Effector memory CD8-positive, alpha-beta T cell (primary cell): Measurements from ENCODE around the gene HSDL1.

Experiments
- ATAC-seq: fragments of 150-1000 bp; cut with Tn5 transposase; replicated peaks from 2 replicates; pipeline ENCODE4 v1.10.0; 2021; ENCODE audit warnings: mild to moderate bottlenecking, moderate library complexity
- DNase-seq, 3 experiments: peaks; one replicate each; pipeline ENCODE4 v3.0.0; 2021
- H3K27ac Mint-ChIP-seq, 2 donors: one replicate each; pipeline ENCODE4 v1.8.0; 2022; ENCODE audit warnings: mild to moderate bottlenecking in 2 of 2, mixed read lengths in 2 of 2, moderate library complexity in 2 of 2
- H3K27me3 Mint-ChIP-seq, 2 donors: one replicate each; pipeline ENCODE4 v1.8.0; 2022; ENCODE audit warnings: mixed read lengths in 2 of 2
- H3K36me3 Mint-ChIP-seq: one replicate; pipeline ENCODE4 v1.8.0; 2022; ENCODE audit warnings: mild to moderate bottlenecking, moderate library complexity, mixed read lengths; ENCODE audit not compliant: insufficient read depth
- H3K4me1 Mint-ChIP-seq, 2 donors: one replicate each; pipeline ENCODE4 v1.8.0; 2022; ENCODE audit warnings: low read depth in 2 of 2, mixed read lengths in 2 of 2
- H3K4me3 Mint-ChIP-seq, 2 donors: one replicate each; pipeline ENCODE4 v1.8.0; 2022; ENCODE audit warnings: mild to moderate bottlenecking in 2 of 2, mixed read lengths in 2 of 2, moderate library complexity in 2 of 2
- H3K9me3 Mint-ChIP-seq, 2 donors: one replicate each; pipeline ENCODE4 v1.8.0; 2022; ENCODE audit warnings: mixed read lengths in 2 of 2

Gene HSDL1

GRCh38 chr16:84085271-84085667, 59.7 kb downstream of the HSDL1 start:
- DNase-seq (no peak), ATAC-seq (no peak)
- no peaks in the 10 kb centered on the region for H3K27me3 Mint-ChIP-seq
- H3K36me3 Mint-ChIP-seq = peaks cover 75% of the 10 kb centered on the region
- peaks cover 23 to 32% of the 10 kb centered on the region in 2 donors for H3K4me1 Mint-ChIP-seq
- peak overlapping the region in 1 of 2 donors; percentile 78 for H3K27ac Mint-ChIP-seq
- H3K4me3 Mint-ChIP-seq = no peak overlapping the region
- no peaks in the 10 kb centered on the region for H3K9me3 Mint-ChIP-seq

- ATAC-seq = peak; percentile 89
- no peaks in the 10 kb centered on the region for H3K9me3 Mint-ChIP-seq
- H3K27me3 Mint-ChIP-seq = no peaks in the 10 kb centered on the region
- H3K36me3 Mint-ChIP-seq = peaks cover 73% of the 10 kb centered on the region
- H3K4me1 Mint-ChIP-seq = peaks cover 25 to 32% of the 10 kb centered on the region in 2 donors
- DNase-seq = peak; percentile 54 to 67 (median 61)
- peak overlapping the region in 1 of 2 donors; percentile 78 for H3K27ac Mint-ChIP-seq
- H3K4me3 Mint-ChIP-seq = peak overlapping the region in 1 of 2 donors; percentile 31
Observed at GRCh38 chr16:84084570-84085270, 60.3 kb downstream of the HSDL1 start.

DNA sequence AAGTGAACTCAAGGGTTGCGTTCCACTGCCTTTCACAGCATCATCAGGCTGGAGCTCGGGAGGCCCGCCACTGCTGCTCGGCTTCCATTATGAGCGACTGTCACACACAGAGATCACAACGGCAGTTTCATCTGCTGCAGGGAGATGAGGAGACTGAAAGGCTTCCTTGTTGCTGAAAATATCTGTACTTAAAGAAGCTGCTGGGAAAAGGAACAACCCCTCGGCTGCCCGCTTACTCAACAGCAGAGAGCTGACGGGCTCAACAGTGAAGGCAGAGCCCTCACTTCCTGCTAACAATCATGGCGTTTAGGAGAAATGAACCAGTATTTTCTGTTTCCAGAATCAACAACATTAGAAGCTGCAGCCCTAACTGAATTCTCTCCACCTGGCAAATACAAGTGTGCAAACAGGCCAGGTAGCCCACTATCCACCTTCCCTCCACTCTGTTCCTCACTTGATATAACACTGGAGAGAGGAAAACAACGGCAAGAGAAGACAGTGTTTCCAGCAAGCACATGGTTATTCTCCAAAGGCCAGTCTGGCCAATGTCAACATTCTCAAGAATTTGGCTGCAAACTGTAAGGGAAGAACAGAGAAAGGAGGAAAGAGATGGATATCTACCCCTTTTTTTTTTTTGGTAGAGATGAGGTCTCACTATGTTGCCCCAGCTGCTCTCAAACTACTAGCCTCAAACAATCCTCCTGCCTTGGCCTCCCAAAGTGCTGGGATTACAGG, 62.0 kb downstream of the HSDL1 start:
- no peak for DNase-seq
- H3K9me3 Mint-ChIP-seq = no peaks in the 10 kb centered on the region
- peaks cover 67% of the 10 kb centered on the region for H3K36me3 Mint-ChIP-seq
- no peaks in the 10 kb centered on the region for H3K27me3 Mint-ChIP-seq
- peaks cover 17 to 18% of the 10 kb centered on the region in 2 donors for H3K4me1 Mint-ChIP-seq
- no peak overlapping the region for H3K4me3 Mint-ChIP-seq
- H3K27ac Mint-ChIP-seq = no peak overlapping the region
- no peak for ATAC-seq

GRCh38 chr16:84082110-84082509, 62.9 kb downstream of the HSDL1 start:
- no peaks in the 10 kb centered on the region for H3K9me3 Mint-ChIP-seq
- ATAC-seq = no peak
- H3K36me3 Mint-ChIP-seq = peaks cover 65% of the 10 kb centered on the region
- peak overlapping the region in 1 of 2 donors; percentile 60 for H3K27ac Mint-ChIP-seq
- H3K27me3 Mint-ChIP-seq = no peaks in the 10 kb centered on the region
- peaks cover 12 to 16% of the 10 kb centered on the region in 2 donors for H3K4me1 Mint-ChIP-seq
- no peak overlapping the region for H3K4me3 Mint-ChIP-seq
- DNase-seq = no peak

- H3K36me3 Mint-ChIP-seq = peaks cover 65% of the 10 kb centered on the region
- H3K27ac Mint-ChIP-seq = peak overlapping the region in 1 of 2 donors; percentile 60
- H3K4me3 Mint-ChIP-seq = no peak overlapping the region
- no peaks in the 10 kb centered on the region for H3K27me3 Mint-ChIP-seq
- DNase-seq = no peak
- H3K9me3 Mint-ChIP-seq = no peaks in the 10 kb centered on the region
- peaks cover 12 to 20% of the 10 kb centered on the region in 2 donors for H3K4me1 Mint-ChIP-seq
- no peak for ATAC-seq
Observed at GRCh38 chr16:84081446-84081989, 63.5 kb downstream of the HSDL1 start.

GRCh38 chr16:84080813-84081212, 64.2 kb downstream of the HSDL1 start:
- H3K9me3 Mint-ChIP-seq = no peaks in the 10 kb centered on the region
- DNase-seq (no peak), ATAC-seq (no peak)
- H3K27ac Mint-ChIP-seq = peak overlapping the region in 1 of 2 donors; percentile 9
- peaks cover 10 to 18% of the 10 kb centered on the region in 2 donors for H3K4me1 Mint-ChIP-seq
- H3K36me3 Mint-ChIP-seq = peaks cover 64% of the 10 kb centered on the region
- H3K4me3 Mint-ChIP-seq = no peak overlapping the region
- H3K27me3 Mint-ChIP-seq = no peaks in the 10 kb centered on the region

GRCh38 chr16:84080378-84080777, 64.6 kb downstream of the HSDL1 start:
- peak overlapping the region in 1 of 2 donors; percentile 9 for H3K27ac Mint-ChIP-seq
- peaks cover 8 to 17% of the 10 kb centered on the region in 2 donors for H3K4me1 Mint-ChIP-seq
- H3K9me3 Mint-ChIP-seq = no peaks in the 10 kb centered on the region
- H3K4me3 Mint-ChIP-seq = no peak overlapping the region
- ATAC-seq (no peak), DNase-seq (no peak)
- H3K36me3 Mint-ChIP-seq = peaks cover 68% of the 10 kb centered on the region
- no peaks in the 10 kb centered on the region for H3K27me3 Mint-ChIP-seq

- DNase-seq = no peak
- H3K4me1 Mint-ChIP-seq = peaks cover 5 to 12% of the 10 kb centered on the region in 2 donors
- no peak for ATAC-seq
- H3K9me3 Mint-ChIP-seq = no peaks in the 10 kb centered on the region
- peaks cover 69% of the 10 kb centered on the region for H3K36me3 Mint-ChIP-seq
- no peak overlapping the region for H3K27ac Mint-ChIP-seq
- H3K27me3 Mint-ChIP-seq = no peaks in the 10 kb centered on the region
- H3K4me3 Mint-ChIP-seq = no peak overlapping the region
Observed at GRCh38 chr16:84079664-84080063, 65.3 kb downstream of the HSDL1 start.

DNA sequence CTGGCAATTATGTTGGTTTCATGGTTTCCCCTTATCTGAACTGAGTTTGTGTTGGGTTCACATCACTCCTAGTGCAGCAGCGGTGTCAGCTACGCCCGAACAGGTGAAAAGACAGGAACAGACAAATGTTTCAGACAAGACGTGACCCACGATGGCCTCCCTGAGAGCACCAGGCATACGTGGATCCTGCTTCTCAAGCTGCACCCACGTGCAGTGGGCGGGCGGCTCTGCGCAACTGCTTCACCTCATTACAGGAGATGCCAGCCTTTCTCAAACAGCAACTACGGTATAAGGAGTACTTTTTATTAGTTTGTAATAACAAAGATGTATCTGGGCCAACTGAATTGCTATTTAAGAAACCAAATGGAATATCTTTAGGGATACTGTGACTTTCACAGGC, 69.6 kb downstream of the HSDL1 start:
- H3K9me3 Mint-ChIP-seq = no peaks in the 10 kb centered on the region
- peaks cover 82% of the 10 kb centered on the region for H3K36me3 Mint-ChIP-seq
- no peak for ATAC-seq
- H3K4me1 Mint-ChIP-seq = peaks cover 4 to 11% of the 10 kb centered on the region in 2 donors
- DNase-seq = no peak
- H3K4me3 Mint-ChIP-seq = no peak overlapping the region
- H3K27me3 Mint-ChIP-seq = no peaks in the 10 kb centered on the region
- no peak overlapping the region for H3K27ac Mint-ChIP-seq

DNA sequence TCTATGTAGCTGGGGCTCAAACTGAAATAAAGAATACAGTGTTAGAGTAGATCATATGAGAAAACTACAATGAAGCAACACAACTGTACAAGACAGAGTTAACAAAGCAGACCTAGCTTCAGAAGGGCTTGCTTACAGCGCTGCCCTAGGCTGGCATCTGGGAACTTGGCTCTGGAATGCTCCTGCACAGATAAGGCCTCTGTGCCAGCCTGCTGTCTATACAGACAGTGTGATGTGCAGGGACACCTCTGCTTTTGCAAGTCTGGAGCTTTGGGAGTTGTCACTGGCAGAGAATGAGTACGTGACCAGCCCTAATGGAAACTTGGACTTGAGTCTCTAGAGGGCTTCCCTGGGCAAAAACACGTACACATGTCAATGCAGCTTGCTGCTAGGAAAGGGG, 70.3 kb downstream of the HSDL1 start:
- no peaks in the 10 kb centered on the region for H3K9me3 Mint-ChIP-seq
- no peak for DNase-seq
- H3K27ac Mint-ChIP-seq = no peak overlapping the region
- ATAC-seq = no peak
- peaks cover 84% of the 10 kb centered on the region for H3K36me3 Mint-ChIP-seq
- no peak overlapping the region for H3K4me3 Mint-ChIP-seq
- H3K27me3 Mint-ChIP-seq = no peaks in the 10 kb centered on the region
- H3K4me1 Mint-ChIP-seq = peaks cover 2 to 11% of the 10 kb centered on the region in 2 donors
